OCI-LY7 (cell line): ENCODE results near the gene NKG7. TPM values are rescaled to one million over a fixed set of nuclear protein-coding genes. Genes with fewer than 3 reads are reported as not detected.

Experiments used
- BruUV-seq: library from RNA; stranded (reverse); fragments of 400-500 nt; replicated peaks from 2 replicates; lab custom pipeline; 2021; lab: Mats Ljungman, UMichigan
- CTCF ChIA-PET: fragments of 300-600 bp; sonication (Branson Sonifier 250); formaldehyde crosslinking; loops from one replicate; lab custom pipeline; 2022; ENCODE audit warnings: antibody characterized with exemption; ENCODE audit not compliant: unreplicated experiment; lab: Charles Lee
- POLR2A ChIA-PET: fragments of 300-600 bp; sonication (Branson Sonifier 250); formaldehyde crosslinking; loops from one replicate; lab custom pipeline; 2022; ENCODE audit warnings: antibody characterized with exemption; lab: Charles Lee
- DNase-seq: peaks from one replicate; pipeline ENCODE4 v3.0.0-alpha.2; 2015; ENCODE audit warnings: low spot score
- H2AFZ ChIP-seq: fragments of 200-600 bp; sonication (generic), shearing (Covaris generic); 2 replicates; pipeline ENCODE4 v1.6.1; 2014; ENCODE audit warnings: mild to moderate bottlenecking, antibody characterized with exemption, low read length, moderate library complexity
- H3K27ac ChIP-seq: fragments of 200-600 bp; sonication (generic); 2 replicates; pipeline ENCODE4 v1.5.1; 2014; ENCODE audit warnings: mixed run types, low read depth, mild to moderate bottlenecking, moderate library complexity, low read length, inconsistent platforms; ENCODE audit not compliant: poor library complexity, severe bottlenecking
- H3K36me3 ChIP-seq: fragments of 200-600 bp; sonication (generic); 2 replicates; pipeline ENCODE4 v1.6.1; 2014; ENCODE audit warnings: mild to moderate bottlenecking, antibody characterized with exemption, low read length, moderate library complexity, mixed read lengths; ENCODE audit not compliant: insufficient read depth
- H3K4me1 ChIP-seq: fragments of 200-600 bp; sonication (generic); 2 replicates; pipeline ENCODE4 v1.5.1; 2014; ENCODE audit warnings: mild to moderate bottlenecking, low read length; ENCODE audit not compliant: insufficient read depth, poor library complexity, severe bottlenecking
- H3K4me2 ChIP-seq: fragments of 200-600 bp; sonication (generic); 2 replicates; pipeline ENCODE4 v1.6.1; 2014; ENCODE audit warnings: mild to moderate bottlenecking, low read length
- H3K4me3 ChIP-seq: fragments of 200-600 bp; sonication (generic); 2 replicates; pipeline ENCODE4 v1.5.1; 2014; ENCODE audit warnings: mild to moderate bottlenecking, low read depth, low read length; ENCODE audit not compliant: poor library complexity, severe bottlenecking
- H3K79me2 ChIP-seq: fragments of 200-600 bp; sonication (generic); 2 replicates; pipeline ENCODE4 v1.6.1; 2016; ENCODE audit warnings: low read depth, mild to moderate bottlenecking, low read length, moderate library complexity, mixed read lengths; ENCODE audit not compliant: insufficient read depth
- H3K9me2 ChIP-seq: fragments of 200-600 bp; sonication (generic); 2 replicates; pipeline ENCODE4 v1.6.1; 2016; ENCODE audit warnings: mild to moderate bottlenecking, low read length, mixed read lengths; ENCODE audit not compliant: insufficient read depth
- H3K9me3 ChIP-seq: fragments of 200-600 bp; sonication (generic); 2 replicates; pipeline ENCODE4 v1.6.1; 2014; ENCODE audit warnings: mild to moderate bottlenecking, mixed run types, low read length, mixed read lengths
- H4K20me1 ChIP-seq: fragments of 200-600 bp; sonication (generic); 2 replicates; pipeline ENCODE4 v1.6.1; 2014; ENCODE audit warnings: mild to moderate bottlenecking, antibody characterized with exemption, low read length, moderate library complexity, mixed read lengths; ENCODE audit not compliant: insufficient read depth
- EZH2phosphoT487 ChIP-seq: fragments of 200-600 bp; sonication (generic); IDR thresholded peaks from 2 replicates; pipeline ENCODE4 v1.6.1; 2018; ENCODE audit warnings: low read depth, borderline replicate concordance, mild to moderate bottlenecking, mixed run types, antibody characterized with exemption, low read length, moderate library complexity, mixed read lengths
- intact Hi-C: fragments of 100-400 bp; cut with micrococcal nuclease; formaldehyde crosslinking; loops from one replicate; pipeline ENCODE4 v1.10.0; 2022; ENCODE audit not compliant: unreplicated experiment
- total RNA-seq, 2 experiments: library from RNA; depleted of rRNA in 1 of 2; stranded (reverse); fragments of >200 nt in 1 of 2; shearing (Covaris generic) in 1 of 2; gene quantifications; 2 replicates each; pipeline ENCODE4 v1.2.3, GENCODE V29; 2014 to 2022
- TF ChIP-seq, protein P1 (sequence below): fragments of 200-600 bp; sonication (generic); conservative IDR thresholded peaks from 2 replicates; pipeline ENCODE4 v1.5.1; 2014; ENCODE audit warnings: mild to moderate bottlenecking, antibody characterized with exemption, low read length, moderate library complexity, mixed read lengths

NKG7 gene
- total RNA-seq, 2 experiments from 2014 or later, result not detected

- TF ChIP-seq EZH2phosphoT487, result no peak
- TF ChIP-seq, protein P1, sequence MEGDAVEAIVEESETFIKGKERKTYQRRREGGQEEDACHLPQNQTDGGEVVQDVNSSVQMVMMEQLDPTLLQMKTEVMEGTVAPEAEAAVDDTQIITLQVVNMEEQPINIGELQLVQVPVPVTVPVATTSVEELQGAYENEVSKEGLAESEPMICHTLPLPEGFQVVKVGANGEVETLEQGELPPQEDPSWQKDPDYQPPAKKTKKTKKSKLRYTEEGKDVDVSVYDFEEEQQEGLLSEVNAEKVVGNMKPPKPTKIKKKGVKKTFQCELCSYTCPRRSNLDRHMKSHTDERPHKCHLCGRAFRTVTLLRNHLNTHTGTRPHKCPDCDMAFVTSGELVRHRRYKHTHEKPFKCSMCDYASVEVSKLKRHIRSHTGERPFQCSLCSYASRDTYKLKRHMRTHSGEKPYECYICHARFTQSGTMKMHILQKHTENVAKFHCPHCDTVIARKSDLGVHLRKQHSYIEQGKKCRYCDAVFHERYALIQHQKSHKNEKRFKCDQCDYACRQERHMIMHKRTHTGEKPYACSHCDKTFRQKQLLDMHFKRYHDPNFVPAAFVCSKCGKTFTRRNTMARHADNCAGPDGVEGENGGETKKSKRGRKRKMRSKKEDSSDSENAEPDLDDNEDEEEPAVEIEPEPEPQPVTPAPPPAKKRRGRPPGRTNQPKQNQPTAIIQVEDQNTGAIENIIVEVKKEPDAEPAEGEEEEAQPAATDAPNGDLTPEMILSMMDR, result no peak
- ChIA-PET POLR2A (no interaction called here), CTCF (no interaction called here)
- Histone ChIP-seq H3K4me1 (no peaks in the 10 kb centered on the region), H3K79me2 (no peaks in the 10 kb centered on the region), H3K4me3 (no peak overlapping the region), H3K9me3 (no peaks in the 10 kb centered on the region), H3K4me2 (no peak overlapping the region), H3K9me2 (no peaks in the 10 kb centered on the region), H3K36me3 (no peaks in the 10 kb centered on the region), H3K27ac (no peak overlapping the region), H2AFZ (no peak overlapping the region), H4K20me1 (no peaks in the 10 kb centered on the region)
- no TSS peak for BruUV-seq
- DNase-seq, result no peak
- intact Hi-C loops, result no loop called here
Measured at GRCh38 chr19:51327066-51328001, 45.1 kb downstream of the NKG7 start.

- Histone ChIP-seq H3K79me2 (no peaks in the 10 kb centered on the region), H4K20me1 (no peaks in the 10 kb centered on the region), H3K9me2 (no peaks in the 10 kb centered on the region), H3K4me3 (no peak overlapping the region), H3K36me3 (no peaks in the 10 kb centered on the region), H2AFZ (no peak overlapping the region), H3K4me1 (no peaks in the 10 kb centered on the region), H3K4me2 (no peak overlapping the region), H3K9me3 (no peaks in the 10 kb centered on the region), H3K27ac (no peak overlapping the region)
- POLR2A ChIA-PET, result no interaction called here
- intact Hi-C loops, result no loop called here
- TF ChIP-seq, protein P1, result no peak
- no peak for TF ChIP-seq EZH2phosphoT487
- DNase-seq, result no peak
- CTCF ChIA-PET, result no interaction called here
- no TSS peak for BruUV-seq
Measured at GRCh38 chr19:51326216-51327065, 46.0 kb downstream of the NKG7 start.
